ENCODE data around the gene MYBPC2. TPM values are rescaled to one million over a fixed set of nuclear protein-coding genes. Genes with fewer than 3 reads are reported as not detected.
A peak's percentile ranks its signal among the peaks of the same experiment; 100 is the strongest.

Gene MYBPC2
- polyA plus RNA-seq, 12 donors: 11.4 to 140 (median 53.8) TPM; not detected in 2

DNA sequence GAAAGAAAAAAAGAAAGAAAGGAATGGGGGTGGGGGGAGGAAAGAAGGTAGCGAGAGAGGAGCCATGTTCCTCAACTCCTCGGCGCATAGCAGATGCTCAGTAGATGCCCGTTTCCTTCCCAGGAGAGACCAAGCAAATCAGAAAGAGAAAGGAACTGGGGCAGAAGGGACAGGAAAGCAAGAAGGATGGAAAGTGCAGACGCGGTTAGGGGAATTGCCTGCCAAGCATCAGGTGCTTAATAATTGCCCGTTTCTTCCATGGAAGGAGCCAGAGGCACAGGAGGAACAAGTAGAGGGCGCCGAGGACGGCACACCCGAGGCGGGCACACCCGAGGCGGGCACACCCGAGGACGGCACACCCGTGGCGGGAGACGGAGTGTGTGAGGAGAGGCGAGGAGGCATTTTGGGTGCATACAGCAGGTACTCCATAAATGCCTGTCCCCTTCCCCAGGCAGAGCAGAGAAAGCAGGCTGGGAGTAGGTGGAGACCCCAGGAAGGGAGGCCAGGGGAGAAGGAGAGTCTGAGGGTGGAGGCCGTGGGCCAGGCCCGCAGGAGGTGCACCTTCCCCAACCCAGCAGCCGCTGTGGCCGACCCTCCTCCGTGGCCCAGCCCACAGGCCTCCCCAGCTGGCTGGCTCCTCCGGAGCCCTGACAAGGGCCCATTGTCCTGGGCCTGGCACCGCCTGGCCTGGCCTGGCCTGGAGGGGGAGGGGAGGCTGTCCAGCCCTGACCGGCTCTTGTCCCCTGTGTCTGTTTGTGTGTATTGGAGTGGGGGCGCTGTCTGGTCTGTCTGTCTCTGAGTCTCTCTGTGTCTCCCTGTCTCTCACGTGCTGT, 63.7 kb downstream of the MYBPC2 start:
- DNase-seq: no peak

DNA sequence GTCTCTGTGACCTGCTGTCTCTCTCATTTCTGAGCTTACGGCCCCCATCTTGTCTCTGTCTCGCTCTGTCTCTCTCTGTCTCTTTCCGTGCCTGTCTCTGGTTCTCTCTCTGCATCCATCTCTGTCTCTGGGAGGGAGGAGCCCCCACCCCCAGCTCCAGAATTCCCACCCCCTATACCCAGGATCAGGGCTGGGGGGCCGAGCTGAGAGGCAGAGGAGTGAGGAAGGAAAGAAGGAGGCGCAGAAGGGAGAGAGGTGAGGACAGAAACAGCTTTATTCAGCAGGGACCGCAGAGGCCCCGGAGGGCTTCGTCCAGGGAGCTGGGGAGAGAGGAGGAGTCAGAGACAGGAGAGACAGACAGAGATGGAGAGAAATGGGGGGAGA, 64.3 kb downstream of the MYBPC2 start:
- DNase-seq: no peak

DNA sequence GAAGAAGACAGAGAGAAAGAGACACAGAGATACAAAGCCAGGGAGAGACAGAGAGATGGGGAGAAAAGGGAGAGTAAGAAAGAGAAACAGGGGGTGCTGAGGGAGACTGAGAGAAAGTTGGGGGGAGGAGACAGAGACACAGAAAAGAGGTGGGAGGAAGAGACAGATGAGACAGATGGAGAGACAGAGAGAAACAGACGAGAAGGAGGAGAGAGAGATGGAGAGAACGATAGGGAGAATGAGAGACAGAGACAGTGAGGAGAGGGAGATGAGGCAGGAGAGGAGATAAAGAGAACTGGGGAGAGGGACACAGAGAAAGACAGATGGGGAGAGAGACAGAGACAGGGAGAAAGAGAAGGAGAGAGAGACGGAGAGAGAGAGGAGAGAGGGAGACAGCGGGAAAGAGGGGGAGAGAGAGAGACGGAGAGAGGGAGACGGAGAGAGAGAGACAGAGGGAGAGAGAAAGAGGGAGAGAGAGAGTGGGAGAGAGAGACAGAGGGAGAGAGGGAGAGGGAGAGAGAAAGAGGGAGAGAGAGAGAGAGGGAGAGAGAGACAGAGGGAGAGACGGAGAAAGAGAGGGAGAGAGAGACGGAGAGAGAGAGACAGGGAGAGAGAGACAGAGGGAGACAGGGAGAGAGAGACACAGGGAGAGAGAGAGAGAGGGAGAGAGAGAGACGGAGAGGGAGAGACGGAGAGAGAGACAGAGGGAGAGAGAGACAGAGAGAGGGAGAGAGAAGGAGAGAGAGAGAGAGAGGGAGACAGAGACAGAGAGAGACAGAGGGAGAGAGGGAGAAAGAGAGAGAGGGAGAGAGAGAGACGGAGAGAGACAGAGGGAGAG, 65.7 kb downstream of the MYBPC2 start:
- no peak for DNase-seq

DNA sequence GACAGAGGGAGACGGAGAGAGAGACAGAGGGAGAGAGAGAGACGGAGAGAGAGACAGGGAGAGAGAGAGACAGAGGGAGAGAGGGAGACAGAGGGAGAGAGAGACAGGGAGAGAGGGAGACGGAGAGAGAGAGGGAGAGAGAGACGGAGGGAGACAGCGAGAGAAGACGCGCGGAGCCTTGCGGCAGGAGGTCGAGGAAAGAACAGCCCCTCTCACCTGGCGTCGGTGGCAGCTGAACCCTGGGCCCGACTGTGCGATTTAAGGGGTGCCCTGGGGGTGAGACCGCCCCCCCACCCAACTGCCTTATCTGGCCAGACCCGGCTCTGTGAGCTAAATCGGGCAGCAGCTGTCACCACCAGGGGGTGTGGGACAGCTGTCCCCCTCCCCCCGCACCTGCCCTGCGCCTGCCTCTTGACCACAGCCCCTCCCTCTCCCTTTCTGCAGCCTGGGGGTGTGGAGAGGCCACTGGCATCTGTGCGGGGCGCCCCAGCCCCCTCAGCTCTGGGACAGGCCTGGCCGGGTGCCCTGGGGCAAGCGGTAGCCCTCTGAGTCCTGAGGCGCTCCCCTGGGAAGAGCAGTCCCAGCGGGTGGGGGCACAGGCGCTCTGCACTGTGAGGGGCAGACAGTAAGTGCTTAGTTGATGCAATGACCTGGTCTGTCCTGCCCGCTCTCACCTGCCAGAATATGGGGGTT, 67.5 kb downstream of the MYBPC2 start:
- no peak for DNase-seq

DNA sequence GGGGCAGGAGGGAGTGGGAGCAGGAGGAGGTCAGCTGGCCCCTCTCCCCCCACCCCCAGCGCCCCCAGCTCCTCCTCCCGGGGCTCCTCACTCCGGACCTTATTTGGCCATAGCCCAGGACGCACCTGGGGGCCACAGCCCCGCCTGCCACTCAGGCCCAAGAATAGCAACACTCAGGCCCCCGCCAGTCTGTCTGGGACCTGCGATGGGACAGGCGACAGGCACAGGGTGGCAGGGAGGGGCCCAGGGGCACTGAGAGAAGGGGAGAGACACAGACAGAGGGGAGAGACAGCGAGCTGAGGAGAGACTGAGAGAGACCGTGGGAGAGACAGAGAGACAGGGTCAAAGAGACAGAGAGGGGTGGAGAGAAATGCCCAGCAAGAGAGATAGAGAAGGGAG, 68.1 kb downstream of the MYBPC2 start:
- DNase-seq: no peak

DNA sequence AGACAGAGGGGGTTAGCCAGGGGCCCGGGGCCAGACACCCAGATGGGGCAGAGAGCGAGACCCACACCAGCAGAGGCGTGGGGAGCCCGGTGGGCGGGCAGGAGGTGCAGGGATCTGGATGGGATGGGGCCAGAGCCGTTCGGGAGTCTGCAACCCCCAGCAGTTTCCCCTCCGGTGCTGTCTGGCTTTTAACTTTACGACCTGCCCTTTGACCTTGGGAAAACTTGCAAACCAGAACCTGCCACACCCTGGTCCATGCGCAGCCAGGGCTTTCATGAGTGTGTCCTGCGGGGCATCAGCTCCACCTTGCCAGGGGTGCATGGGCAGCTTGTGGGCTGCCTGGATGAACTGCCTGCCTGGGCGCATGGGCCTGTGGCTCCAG, 68.5 kb downstream of the MYBPC2 start:
- no peak for DNase-seq

DNA sequence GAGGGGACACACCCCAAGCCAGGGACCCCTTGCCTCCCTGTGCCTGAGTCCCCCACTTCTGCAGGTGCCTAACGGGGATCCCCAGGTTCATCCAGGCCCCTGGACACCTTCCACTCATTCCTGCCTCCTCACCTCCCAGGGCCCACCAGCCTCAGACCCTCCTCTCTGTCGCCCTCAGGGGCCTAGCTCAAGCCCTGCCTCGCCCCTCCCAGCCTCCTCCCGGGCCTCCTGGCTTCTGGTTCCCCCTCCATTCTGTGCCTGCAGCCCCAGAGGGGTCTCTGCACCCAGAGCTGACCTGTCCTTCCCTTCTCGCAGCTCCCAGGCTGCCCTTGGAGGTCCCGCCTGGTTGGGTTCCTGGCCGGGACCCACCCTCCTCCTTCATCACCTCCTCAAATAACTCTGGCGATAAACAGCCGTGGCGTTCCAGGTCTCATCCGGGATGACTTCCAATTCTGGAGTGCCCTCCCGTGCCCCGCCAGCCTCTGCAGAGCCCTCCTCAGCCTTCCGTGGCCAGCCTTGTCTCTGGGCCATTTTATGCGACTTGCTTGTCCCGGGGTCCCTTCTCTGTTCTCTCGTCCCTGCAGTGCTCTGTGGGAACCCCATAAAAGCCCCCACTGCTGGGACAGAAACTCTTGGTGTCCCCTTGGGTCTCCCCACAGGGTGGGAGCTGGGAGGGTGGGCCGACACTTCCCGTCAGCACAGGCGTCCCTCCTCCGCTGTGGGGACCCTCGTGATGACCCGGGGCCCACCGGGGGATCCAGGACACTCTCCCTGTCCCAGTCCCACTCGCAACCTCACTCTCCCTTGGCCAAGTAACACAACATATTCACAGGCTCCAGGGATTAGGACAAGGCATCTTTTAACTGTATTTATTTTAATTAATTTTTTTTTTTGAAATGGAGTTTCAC, 69.1 kb downstream of the MYBPC2 start:
- DNase-seq: no peak

DNA sequence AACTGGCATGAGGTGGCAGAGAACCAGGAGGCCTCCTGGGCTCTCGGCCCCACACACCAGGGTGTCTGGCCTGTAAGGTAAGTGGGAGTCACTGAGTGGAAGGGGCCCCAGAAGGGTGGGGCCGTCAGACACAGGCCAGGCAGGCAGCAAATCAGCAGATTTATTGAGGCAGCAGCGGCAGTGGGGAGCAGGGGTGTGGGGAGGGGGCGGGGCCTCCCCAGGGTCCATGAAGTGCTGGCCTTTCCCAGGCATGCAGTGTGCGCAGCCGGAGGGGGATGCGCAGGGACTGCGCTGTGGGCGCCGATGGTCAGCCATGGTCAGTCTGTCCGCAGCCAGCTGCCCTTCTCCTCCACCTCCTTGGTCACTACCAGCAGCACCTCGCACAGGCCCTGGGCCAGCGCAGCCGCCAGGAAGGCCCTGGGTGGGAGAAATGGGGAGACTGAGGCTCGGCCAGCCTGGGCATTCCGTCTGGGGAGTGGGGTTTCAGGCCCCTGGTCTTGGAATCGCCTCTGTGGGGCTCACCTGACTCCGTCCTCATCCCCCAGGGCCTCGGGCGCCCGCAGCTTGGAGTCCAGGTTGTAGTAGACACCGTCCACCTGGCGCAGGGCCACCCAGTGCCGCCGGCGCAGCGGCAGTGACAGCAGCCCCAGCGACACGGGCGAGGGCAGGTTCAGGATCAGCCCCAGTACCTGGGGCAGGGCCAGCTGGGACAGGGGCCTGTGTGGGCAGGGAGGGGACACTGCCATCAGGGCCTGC, 73.3 kb downstream of the MYBPC2 start:
- no peak for DNase-seq

DNA sequence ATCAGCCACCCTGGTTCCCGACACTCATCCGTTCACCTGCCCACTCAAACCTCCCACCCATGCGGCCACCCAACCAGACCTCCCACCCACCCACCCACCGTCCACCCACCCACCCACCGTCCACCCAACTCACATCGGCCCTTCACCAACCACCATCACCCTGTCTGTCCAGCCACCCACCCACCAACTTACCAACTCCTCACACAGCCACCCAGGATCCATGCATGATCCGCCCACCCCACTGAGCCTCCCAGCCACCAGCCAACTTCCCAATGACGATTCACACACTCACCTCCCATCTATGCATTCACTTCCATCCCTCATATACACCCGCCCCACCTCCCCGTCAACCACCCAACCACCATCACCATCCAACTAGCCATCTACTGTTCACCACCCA, 74.0 kb downstream of the MYBPC2 start:
- no peak for DNase-seq

DNA sequence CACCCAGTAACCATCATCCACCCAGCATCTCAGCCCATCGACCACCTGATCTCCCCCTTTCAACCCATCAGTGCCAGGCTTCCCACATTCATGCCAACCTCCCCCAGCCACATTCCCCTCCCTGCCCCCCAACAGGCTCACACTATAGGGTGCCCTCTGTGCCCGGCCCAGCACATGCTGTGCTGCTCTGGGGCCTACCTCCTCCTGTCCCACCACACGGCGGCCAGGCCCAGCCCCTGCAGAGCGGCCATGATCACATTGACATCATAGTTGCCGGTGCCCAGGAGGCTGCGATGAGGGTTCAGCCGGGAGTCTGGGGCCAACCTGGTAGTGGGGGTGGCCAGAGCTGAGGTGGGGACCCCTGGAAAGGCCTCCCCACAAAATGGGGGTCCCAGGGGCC, 74.7 kb downstream of the MYBPC2 start:
- no peak for DNase-seq

DNA sequence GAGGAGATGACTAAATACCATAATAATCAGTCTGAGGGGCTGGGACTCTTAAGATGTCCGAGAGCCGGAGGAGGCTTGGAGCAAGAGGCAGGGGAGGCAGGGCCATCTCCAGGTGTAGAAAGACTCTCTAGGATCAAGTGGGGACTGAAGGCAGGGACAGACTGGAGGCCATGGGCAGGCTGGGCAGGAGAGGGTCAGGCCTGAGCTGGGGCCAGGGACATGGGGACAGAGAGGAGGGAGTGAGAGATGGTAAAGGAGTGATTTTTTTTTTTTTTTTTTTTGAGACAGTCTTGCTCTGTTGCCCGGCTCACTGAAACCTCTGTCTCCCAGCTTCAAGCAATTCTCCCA, 76.1 kb downstream of the MYBPC2 start:
- no peak for DNase-seq

DNA sequence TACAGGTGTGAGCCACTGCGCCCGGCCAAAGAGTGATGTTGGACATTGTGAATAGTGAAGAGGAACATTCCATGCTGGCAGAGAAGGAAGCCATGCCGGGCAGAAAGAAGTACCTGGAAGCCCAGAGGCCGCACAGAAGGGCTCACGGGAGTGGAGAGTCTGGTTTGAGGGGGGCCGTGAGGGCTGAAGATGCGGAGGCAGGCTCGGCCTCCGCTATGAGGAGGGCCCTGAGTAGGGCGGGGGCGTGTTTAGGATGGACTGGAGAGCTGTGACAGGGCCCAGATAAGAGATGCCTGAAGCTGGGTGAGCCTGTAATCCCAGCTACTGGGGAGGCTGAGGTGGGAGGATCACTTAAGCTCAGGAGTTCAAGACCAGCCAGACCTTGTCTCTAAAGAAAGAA, 76.7 kb downstream of the MYBPC2 start:
- no peak for DNase-seq

DNA sequence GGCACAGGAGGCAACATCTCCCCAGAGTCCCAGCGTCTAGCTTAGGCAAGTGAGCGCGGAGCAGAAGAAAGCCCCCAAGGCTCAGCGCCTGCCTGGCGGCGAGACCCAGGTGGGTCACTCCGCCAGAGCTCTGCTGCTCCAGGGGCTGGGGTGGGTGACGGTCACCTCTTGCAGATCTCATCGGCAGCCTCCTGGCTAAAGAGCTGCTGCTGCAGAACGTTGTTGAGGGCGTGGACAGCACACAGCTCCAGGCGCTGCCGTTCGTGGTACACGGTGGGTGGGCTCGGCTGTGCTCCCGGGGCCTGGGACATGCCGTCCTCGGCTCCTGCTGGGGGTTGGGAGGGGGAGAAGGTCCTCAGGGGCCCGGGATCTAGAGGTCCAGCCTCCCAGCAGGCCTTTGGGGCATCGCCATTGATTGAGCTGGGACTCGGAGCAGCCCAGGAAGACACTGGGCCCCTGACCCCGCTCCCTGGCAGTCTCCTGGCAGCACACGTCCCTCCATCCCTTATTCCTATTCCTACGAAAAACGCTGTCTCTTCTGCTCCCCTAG, 77.5 kb downstream of the MYBPC2 start:
- no peak for DNase-seq

DNA sequence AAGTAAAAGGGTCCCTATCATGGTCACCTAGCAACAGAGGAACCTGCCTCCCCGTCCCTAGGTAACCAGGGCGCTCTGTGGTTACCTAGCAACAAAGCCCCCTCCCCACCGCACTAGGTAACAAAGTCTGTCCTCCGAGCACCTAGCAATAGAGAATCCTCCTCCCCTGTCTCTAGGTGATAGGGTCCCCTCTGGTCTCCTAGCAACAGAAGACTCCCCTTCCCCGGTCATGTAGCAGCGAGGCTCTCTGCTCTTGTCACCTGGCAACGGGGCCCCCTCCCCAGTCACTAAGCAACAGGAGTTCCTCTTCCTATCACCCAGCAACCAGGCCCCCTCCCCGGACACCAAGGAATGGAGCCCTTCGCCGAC, 78.0 kb downstream of the MYBPC2 start:
- no peak for DNase-seq

DNA sequence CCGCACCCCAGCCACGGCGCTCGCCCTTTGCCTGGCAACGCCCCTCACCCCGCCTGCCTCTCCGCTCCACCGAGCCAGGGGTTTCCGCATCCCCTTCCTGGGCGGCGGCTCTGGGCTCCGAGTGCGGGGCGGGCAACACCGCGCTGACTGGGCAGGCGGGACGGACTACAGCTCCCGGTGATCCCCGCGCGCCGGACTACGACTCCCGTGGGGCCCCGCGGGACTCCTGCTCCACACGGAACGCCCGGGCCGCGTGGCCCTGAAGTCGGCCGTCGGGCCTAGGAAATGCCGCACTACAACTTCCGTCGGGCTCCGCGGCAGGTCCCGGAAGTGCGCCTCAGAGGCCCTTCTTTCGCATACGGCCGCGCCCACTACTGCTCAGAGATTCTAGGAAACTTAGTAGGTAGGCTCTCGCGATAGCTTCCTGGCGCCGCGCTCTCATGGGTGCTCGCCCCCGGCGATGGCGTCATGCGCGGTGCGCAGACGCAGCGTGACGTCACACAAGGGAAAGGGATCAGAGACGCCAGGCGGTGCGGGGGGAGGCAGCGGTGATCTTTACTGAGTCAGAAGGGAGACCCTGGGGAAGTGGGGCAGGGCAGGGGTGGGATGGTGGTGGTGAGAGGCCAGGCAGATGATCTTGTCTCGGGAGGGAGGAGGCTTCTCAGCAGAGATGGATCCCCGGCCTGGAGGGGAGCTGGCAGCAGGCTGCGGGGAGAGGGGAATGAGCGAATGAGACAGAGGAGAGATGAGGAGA, 78.6 kb downstream of the MYBPC2 start, which contains the start of gene JOSD2:
Gene JOSD2, minus strand, starts transcription at position 123 of the 754 bp plus-strand sequence. CDS start 760 bp downstream, outside the sequence.
- DNase-seq: peak; percentile 99

DNA sequence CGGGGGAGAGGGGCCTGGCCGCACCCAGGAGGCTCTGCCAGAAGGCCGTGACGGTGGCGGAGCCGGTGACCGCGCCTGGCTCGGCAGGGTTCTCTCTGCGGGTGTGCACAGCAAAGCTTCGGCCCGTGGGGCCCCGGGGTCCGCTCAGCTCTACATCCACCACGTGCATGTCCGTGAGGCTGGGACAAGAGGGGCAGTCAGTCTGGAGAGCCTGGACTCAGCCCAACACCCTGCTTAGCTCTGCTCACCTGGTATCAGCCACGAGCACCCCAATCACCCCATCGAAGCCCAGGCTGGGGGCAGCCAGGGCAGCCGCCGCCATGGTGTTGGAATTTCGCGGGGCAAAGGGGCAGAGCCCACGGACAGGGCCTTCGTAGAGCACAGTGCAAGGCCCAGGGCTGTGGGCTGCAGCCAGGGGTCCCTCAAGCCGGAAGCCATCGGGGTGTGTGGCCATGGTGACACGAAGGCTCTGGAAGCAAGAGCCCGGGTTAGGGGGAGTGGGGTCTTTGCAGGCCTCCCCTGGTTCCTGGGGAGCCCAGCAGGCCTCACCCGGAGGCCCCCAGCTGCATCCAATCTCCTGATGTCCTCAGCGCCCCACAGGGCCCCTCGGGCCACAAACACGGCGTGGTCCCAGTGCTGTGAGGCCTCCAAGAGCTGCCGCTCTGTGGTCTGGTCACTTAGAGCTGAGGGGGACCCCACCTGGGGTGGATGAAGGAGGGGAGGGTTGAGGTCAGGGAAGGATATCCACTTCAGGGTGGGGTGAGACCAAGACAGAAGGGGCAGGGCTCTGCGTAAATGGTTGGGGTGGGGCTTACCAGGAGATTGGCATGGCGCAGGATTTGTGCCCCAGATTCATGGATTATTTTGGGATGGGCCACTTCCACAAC, 79.7 kb downstream of the MYBPC2 start:
- DNase-seq: no peak

DNA sequence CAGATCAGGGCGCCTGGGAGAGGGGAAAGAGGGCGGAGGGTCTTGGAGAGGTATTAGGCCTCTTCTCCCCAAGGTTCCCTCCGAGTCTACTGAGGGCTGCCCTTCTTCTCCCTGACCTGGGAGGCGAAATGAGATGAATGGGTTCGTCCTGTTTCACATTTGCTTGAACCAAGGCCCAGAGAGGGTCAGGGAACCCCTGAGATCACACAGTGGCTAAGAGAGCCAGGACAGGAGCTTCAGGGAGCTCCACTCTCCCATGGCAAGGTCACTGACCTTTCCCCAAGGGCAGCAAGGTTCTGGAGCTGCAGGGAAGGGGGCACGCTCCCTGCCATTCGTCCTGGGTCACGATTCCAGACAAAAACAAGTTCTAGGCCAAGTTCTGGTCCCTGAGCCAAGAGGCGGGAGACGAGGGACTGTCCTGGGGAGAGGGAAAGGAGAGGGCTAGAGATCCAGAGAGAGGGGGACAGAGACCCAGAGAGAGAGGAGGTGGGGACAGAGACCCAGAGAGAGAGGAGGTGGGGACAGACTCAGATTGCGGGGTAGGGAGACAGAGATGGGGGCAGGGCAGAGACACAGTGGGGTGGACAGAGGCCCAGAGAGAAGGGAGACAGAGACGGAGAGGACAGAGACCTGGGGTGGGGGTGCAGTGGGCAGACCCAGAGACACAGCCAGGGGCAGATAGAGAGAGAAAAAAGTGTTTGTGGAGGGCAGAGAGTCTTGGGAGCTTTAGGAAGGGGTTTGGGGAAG, 80.5 kb downstream of the MYBPC2 start:
- DNase-seq: no peak

Measured in muscle of arm (tissue), 12 donors.